GM21723 (cell line): Measurements from ENCODE around the gene COL23A1.
A peak's percentile ranks its signal among the peaks of the same experiment; 100 is the strongest.

Source experiments
- ATAC-seq: cut with Tn5 transposase; IDR thresholded peaks from one replicate; pipeline ENCODE4 v1.9.1; 2021; ENCODE audit warnings: mild to moderate bottlenecking, moderate library complexity; ENCODE audit not compliant: unreplicated experiment

The COL23A1 gene

DNA sequence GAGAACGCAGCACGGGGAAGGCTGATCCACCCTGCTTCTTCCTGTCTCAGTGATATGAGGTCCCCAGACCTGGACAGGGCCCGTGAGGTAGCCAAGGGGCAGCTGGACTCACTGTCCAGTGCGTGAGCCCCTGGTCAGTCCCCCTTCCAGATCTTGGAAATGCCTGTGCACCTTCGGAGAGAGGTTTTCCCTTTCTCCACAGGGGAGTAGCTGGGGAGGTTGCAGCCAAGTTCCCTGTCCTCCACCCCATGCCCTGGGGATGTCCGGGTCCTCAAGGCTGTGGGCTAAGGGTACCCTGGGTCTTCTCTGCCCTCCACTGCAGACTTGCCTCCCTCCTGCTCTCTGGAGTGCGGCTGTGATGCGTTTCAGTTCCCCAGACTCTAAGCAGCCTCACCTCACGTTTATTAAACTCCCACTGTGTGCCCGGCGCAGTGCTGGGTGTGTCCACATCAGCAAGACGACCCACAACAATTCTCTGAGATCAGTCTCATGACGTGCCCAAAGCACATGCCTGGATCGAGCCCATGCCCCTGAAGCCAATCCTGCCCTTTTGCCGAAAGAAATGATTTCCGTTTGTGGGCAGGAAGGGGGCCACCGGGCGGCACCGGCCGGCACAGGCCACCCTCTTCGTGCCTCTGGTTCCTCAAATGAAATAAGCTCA is 256.2 kb downstream of the COL23A1 start:
- ATAC-seq = no peak

GRCh38 chr5:178332210-178332641 is 258.0 kb downstream of the COL23A1 start:
- no peak for ATAC-seq

GRCh38 chr5:178331491-178331996 is 258.6 kb downstream of the COL23A1 start:
- ATAC-seq = no peak

- ATAC-seq = no peak
These were observed 259.3 kb downstream of the COL23A1 start for GRCh38 chr5:178330791-178331404.

- no peak for ATAC-seq
These were observed 261.1 kb downstream of the COL23A1 start for GRCh38 chr5:178328826-178329730.

DNA sequence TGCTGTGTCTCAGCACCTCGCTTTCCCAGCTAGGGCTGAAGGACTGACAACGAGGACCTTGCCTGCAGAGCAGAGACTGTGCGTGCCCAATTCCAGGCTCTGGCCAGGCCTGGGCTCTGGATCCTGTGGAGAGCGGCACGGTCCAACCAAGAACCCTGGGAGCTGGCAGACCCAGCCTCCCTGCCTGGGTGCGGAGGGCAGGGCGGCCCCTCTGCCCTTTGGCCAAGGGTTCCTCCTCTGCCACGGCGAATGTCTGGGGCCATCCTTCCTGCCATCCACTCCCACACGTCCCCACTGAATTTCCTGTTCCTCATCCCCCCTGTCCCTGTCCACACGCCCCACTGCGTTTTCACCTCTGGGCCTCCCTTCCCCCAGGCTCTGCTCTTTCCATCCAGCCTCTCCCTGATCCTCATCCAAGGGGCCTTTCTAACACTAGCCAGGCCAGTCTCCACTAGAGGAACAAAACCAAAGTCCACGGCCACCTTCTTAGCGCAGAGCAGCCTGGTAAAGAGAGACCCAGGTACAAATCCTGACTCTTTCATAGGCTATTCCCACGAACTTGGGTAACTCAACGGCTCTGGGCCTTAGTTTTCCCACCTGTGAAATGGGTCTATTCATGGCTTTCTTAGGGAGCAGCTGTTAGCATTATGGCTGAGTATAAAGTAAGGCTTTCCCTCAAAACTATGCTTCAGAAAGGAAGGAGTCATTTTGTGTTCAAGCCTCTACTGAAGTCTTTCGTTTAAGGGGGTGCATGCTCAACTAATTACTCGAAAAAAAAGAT is 262.1 kb downstream of the COL23A1 start:
- no peak for ATAC-seq

DNA sequence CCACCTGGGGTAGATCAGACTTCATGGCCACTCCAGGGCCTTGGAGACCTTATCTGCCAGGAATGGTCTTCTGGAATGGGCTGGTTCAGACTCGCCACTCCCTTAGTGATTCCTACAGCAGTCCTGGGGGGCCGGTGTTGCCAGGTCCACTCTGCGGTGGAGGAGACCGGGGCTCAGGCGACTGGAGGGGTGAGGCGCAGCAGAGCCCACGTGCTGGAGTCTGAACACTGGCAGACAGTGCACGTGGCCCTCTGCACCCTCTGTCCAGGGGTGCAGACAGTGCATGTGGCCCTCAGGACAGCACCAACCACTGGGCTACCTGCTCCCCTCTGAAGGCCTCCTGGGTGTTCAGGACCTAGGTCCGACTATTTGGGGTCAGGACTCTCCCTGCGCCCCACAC is 262.7 kb downstream of the COL23A1 start:
- ATAC-seq = no peak

DNA sequence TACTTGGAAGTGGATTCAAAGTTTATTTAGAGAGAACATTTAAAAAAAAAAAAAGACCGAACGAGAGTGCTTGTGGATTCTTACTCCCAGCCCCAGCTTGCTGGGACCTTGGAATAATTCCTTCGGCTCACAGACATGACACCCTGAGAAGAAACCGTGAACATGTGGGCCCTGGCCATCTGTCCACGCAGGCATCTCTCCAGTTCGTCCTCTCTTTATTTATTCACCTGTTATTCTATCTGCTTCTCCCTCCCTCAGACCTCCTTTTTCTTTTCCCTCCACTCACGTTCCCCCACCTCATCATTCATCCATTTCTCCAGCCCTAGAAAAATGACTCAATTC is 263.8 kb downstream of the COL23A1 start:
- ATAC-seq = no peak

GRCh38 chr5:178325679-178326373 is 264.4 kb downstream of the COL23A1 start:
- ATAC-seq = no peak

- ATAC-seq = no peak
These were observed 264.9 kb downstream of the COL23A1 start for GRCh38 chr5:178325311-178325678.

DNA sequence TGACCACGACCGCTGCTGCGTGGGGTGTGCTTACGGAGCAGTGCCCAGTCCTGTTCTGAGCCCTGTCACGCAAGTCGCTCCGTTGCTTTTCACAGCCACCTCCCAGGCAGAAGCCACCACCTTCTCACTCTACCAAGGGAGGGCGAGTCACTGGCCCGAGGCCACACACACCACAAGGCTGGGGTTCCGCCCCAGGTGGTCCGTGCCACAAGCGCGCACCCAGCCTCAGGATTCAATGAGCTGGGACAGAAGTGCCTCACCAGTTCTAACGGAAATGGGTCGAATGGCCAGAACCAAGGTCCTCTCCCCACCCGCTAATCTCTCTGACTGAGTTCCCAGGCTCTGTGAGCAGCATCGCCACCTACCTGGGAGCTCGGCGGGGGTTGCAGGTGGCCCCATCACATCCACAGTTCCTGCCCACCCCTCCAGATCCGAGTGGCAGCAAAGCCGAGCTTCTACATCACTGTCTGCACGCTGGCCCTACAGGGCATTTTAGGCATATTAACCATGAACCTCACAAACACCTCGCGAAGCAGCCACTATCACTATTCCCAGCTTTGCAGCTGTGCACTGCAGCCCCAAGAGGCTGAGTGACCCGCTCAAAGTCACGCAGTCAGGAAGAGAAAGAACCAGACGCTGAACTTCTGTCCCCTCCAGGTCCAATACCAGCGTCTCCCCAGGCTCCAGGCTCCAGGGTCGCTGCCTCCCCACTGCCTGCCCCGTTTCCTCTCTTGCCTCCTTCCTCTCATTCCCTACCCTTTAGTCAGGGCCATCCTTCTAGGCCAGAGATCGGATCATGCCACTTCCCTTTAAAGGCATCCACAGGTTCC is 265.5 kb downstream of the COL23A1 start:
- ATAC-seq = peak; percentile 74

- ATAC-seq = peak; percentile 61
These were observed 266.2 kb downstream of the COL23A1 start for GRCh38 chr5:178323961-178324360.

- peak; percentile 32 for ATAC-seq
These were observed 266.7 kb downstream of the COL23A1 start for GRCh38 chr5:178323541-178323865.

DNA sequence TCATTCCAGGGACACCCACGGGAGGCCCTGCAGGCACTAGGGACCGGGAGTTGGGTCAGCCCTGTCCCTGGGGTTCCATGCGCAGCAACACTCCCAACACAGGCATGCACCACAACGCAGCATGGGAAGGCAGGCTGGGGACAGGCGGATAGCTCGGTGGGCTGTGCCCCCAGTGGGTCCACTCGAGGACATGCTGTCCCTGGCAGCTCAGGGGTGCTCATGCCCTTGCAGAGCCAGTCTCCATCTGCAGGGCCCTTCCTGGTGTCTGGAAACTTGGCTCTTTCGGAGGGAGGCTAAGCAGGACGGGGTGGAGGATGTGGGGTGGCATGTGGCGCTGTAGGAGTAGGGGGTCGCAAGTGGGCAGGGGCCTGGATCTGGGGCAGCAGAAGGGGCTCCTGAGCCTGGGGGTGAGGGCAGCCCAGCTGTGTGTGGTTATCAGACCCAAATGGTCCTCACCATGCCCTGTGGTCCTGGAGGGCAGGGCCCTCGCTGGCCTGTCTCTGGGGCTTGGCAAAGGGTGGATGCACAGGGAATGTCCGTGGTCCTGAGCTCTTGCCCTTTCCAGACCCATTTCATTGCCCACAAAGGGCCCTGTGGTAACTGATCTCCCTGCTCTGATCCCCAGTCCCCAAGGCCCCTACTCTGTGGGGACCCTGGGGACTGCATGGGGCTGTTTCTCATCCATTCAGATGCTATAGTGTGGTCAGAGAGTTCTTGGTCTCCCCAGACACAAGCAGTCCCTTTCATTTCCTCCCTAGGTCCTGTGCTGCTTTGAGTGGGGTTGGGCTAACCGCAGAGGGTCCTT is 267.3 kb downstream of the COL23A1 start:
- ATAC-seq = peak; percentile 35

- ATAC-seq = no peak
These were observed 269.8 kb downstream of the COL23A1 start for GRCh38 chr5:178320281-178320855.

DNA sequence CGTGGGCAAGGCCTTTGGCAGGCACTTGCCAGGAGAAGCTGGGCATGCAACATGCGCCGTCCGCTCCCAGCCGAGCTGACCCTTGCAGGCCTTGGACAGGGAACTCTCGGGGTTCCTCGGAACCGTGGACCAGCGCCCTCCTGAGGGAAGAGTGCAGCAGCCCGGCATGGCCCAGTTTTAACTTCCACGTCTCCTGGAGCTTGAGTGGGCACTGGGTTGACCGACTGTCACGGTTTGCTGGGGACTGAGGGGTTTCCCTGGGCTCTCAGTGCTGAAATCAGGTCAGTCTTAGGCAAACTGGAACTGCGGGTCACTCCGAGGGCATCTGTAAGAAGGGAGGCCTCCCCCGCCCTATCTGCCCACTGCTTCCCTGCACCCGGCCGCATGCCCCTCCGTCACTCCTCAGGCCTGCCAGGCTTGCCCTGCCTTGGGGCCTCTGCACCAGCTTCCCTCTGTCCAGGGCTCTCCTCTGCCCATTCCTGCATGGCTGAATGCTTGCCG is 270.6 kb downstream of the COL23A1 start:
- no peak for ATAC-seq

DNA sequence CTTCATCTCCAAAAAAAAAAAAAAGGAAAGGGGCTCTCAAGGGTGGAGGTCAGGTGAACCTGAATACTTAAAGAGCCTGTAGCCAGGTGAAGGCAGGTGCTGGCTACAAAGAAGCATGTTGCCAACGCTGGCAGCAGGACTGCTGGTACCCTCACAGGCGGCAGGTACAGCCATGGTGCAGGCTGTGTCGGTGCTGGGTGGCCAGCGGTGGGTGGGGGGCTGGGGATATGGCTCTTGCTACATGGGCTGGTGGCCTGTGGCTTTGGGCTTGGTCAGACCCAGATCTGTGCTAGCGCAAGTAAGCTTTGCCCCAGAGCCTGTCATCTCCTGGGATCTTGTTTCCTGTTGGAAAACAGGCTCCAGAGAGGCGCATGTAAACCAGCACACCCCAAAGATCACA is 271.3 kb downstream of the COL23A1 start:
- ATAC-seq = no peak

DNA sequence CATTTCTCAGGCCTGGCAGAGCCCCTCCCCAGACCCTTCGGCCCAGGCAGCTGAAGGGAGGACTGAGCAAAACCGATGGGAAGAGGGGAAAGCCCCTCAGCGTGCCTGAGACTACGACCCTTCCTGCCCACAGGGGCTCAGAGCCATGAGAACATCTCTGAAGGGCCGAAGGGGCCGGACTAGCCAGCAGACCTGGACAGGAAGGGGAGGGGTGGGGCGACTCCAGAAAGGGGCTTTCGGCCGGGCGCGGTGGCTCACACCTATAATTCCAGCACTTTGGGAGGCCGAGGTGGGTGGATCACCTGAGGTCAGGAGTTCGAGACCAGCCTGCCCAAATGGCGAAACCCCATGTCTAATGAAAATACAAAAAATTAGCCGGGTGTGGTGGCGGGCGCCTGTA is 271.8 kb downstream of the COL23A1 start:
- ATAC-seq = no peak
